Measurements from ENCODE around the gene MARCHF10. TPM values are rescaled to one million over a fixed set of nuclear protein-coding genes. Genes with fewer than 3 reads are reported as not detected.

MARCHF10 gene
- total RNA-seq, 1 donor from 2014 or later = not detected

GRCh38 chr17:62823111-62823893 lies 15.2 kb upstream of the MARCHF10 start:
- H3K36me3 Mint-ChIP-seq = no peaks in the 10 kb centered on the region
- H3K9me3 Mint-ChIP-seq = peaks cover 6% of the 10 kb centered on the region
- H3K4me1 Mint-ChIP-seq (ENCODE audit: unreplicated experiment) = peaks cover 43% of the 10 kb centered on the region
- no peaks in the 10 kb centered on the region for H3K27me3 Mint-ChIP-seq
- H3K27ac Mint-ChIP-seq = no peak overlapping the region
- no peak overlapping the region for H3K4me3 Mint-ChIP-seq
- DNase-seq (ENCODE audit: extremely low spot score, unreplicated experiment) = no peak
- no peak for TF ChIP-seq CTCF (conservative IDR thresholded peaks at IDR 0.05)

GRCh38 chr17:62822080-62822904 lies 14.2 kb upstream of the MARCHF10 start:
- Mint-ChIP-seq H3K27ac (no peak overlapping the region), H3K27me3 (no peaks in the 10 kb centered on the region), H3K36me3 (no peaks in the 10 kb centered on the region), H3K9me3 (peaks cover 6% of the 10 kb centered on the region), H3K4me3 (no peak overlapping the region), H3K4me1 (ENCODE audit: unreplicated experiment) (peaks cover 36% of the 10 kb centered on the region)
- TF ChIP-seq CTCF (conservative IDR thresholded peaks at IDR 0.05) = no peak
- DNase-seq (ENCODE audit: extremely low spot score, unreplicated experiment) = no peak

GRCh38 chr17:62821189-62822079 lies 13.3 kb upstream of the MARCHF10 start:
- peaks cover 6% of the 10 kb centered on the region for H3K9me3 Mint-ChIP-seq
- no peak overlapping the region for H3K4me3 Mint-ChIP-seq
- no peak for DNase-seq (ENCODE audit: extremely low spot score, unreplicated experiment)
- no peaks in the 10 kb centered on the region for H3K27me3 Mint-ChIP-seq
- no peak for TF ChIP-seq CTCF (conservative IDR thresholded peaks at IDR 0.05)
- H3K27ac Mint-ChIP-seq = peak overlapping the region; percentile 14
- peaks cover 36% of the 10 kb centered on the region for H3K4me1 Mint-ChIP-seq (ENCODE audit: unreplicated experiment)
- H3K36me3 Mint-ChIP-seq = no peaks in the 10 kb centered on the region

GRCh38 chr17:62819511-62820221 lies 11.6 kb upstream of the MARCHF10 start:
- peak; percentile 77 for DNase-seq (ENCODE audit: extremely low spot score, unreplicated experiment)
- Mint-ChIP-seq H3K27ac (peak overlapping the region; percentile 89), H3K4me3 (peak overlapping the region; percentile 69), H3K4me1 (ENCODE audit: unreplicated experiment) (peaks cover 31% of the 10 kb centered on the region), H3K27me3 (no peaks in the 10 kb centered on the region), H3K36me3 (no peaks in the 10 kb centered on the region), H3K9me3 (peaks cover 6% of the 10 kb centered on the region)
- no peak for TF ChIP-seq CTCF (conservative IDR thresholded peaks at IDR 0.05)

GRCh38 chr17:62818526-62818925 lies 10.4 kb upstream of the MARCHF10 start:
- H3K27me3 Mint-ChIP-seq = no peaks in the 10 kb centered on the region
- DNase-seq (ENCODE audit: extremely low spot score, unreplicated experiment) = no peak
- H3K9me3 Mint-ChIP-seq = peaks cover 15% of the 10 kb centered on the region
- peak overlapping the region; percentile 33 for H3K27ac Mint-ChIP-seq
- peaks cover 27% of the 10 kb centered on the region for H3K4me1 Mint-ChIP-seq (ENCODE audit: unreplicated experiment)
- no peak for TF ChIP-seq CTCF (conservative IDR thresholded peaks at IDR 0.05)
- H3K36me3 Mint-ChIP-seq = peaks cover 5% of the 10 kb centered on the region
- no peak overlapping the region for H3K4me3 Mint-ChIP-seq

Data from type B pancreatic cell (in vitro differentiated cells).